ENCODE data around the gene LARP1. TPM values are rescaled to one million over a fixed set of nuclear protein-coding genes. Genes with fewer than 3 reads are reported as not detected.

The LARP1 gene
- total and polyA plus RNA-seq, 10 of the 15 experiments (the other 5 are each of a cell fraction or from before 2014, with no cell fraction given): 22.6 to 227 (median 60.8) TPM

GRCh38 chr5:154861946-154862345 lies 106.8 kb downstream of the LARP1 start:
- no peak overlapping the region for H2AFZ ChIP-seq (ENCODE audit: control insufficient read depth, low read depth, low read length)
- peaks cover 17% of the 10 kb centered on the region for H3K4me1 ChIP-seq (ENCODE audit: control insufficient read depth, insufficient read depth, low read length)
- H3K36me3 ChIP-seq (ENCODE audit: control insufficient read depth in 2 of 2, insufficient read depth in 2 of 2, low read length in 1 of 2): peaks cover 1 to 4% of the 10 kb centered on the region in 2 experiments
- H3K9ac ChIP-seq (ENCODE audit: control insufficient read depth, insufficient read depth, low read length): no peak overlapping the region
- ChIA-PET SMC1A (ENCODE audit: uncharacterized antibody, unreplicated experiment) (no interaction called here), RAD21 (ENCODE audit: unreplicated experiment) (no interaction called here), CTCF (interaction anchor here (0.6 kb wide), 2 partner anchors 18 to 402 kb away, joined by 3 to 5 read pairs; no protein-coding TSS in a partner anchor), POLR2A (interaction anchor here (0.6 kb wide), 1 partner anchor 92 kb away, joined by 3 read pairs; no protein-coding TSS in a partner anchor)
- 74% methylated on average over 8 of the region's 8 CpGs for WGBS (ENCODE audit: insufficient coverage, insufficient replicate concordance, low lambda C conversion rate, missing lambda C conversion rate)
- no peak for TF ChIP-seq FOS (IDR thresholded peaks at IDR 0.05; ENCODE audit: borderline replicate concordance, extremely low read depth, insufficient read length)
- no peak for TF ChIP-seq ZZZ3 (IDR thresholded peaks at IDR 0.05; ENCODE audit: control insufficient read depth, insufficient read length, low read depth)
- no peak for TF ChIP-seq STAT3 (IDR thresholded peaks at IDR 0.05; ENCODE audit: low read depth, low read length)
- no peak for TF ChIP-seq HDGF (IDR thresholded peaks at IDR 0.05)
- TF ChIP-seq, protein P1, sequence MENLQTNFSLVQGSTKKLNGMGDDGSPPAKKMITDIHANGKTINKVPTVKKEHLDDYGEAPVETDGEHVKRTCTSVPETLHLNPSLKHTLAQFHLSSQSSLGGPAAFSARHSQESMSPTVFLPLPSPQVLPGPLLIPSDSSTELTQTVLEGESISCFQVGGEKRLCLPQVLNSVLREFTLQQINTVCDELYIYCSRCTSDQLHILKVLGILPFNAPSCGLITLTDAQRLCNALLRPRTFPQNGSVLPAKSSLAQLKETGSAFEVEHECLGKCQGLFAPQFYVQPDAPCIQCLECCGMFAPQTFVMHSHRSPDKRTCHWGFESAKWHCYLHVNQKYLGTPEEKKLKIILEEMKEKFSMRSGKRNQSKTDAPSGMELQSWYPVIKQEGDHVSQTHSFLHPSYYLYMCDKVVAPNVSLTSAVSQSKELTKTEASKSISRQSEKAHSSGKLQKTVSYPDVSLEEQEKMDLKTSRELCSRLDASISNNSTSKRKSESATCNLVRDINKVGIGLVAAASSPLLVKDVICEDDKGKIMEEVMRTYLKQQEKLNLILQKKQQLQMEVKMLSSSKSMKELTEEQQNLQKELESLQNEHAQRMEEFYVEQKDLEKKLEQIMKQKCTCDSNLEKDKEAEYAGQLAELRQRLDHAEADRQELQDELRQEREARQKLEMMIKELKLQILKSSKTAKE (IDR thresholded peaks at IDR 0.05; ENCODE audit: low read depth, poor library complexity, severe bottlenecking): no peak
- TF ChIP-seq NRF1 (conservative IDR thresholded peaks at IDR 0.05; ENCODE audit: low read depth, low read length): no peak
- no peak for TF ChIP-seq RAD51 (IDR thresholded peaks at IDR 0.05)
- no peak for TF ChIP-seq SP1 (IDR thresholded peaks at IDR 0.05; ENCODE audit: low read depth, low read length)
- TF ChIP-seq SMARCA5 (IDR thresholded peaks at IDR 0.05): no peak
- TF ChIP-seq, protein P2, sequence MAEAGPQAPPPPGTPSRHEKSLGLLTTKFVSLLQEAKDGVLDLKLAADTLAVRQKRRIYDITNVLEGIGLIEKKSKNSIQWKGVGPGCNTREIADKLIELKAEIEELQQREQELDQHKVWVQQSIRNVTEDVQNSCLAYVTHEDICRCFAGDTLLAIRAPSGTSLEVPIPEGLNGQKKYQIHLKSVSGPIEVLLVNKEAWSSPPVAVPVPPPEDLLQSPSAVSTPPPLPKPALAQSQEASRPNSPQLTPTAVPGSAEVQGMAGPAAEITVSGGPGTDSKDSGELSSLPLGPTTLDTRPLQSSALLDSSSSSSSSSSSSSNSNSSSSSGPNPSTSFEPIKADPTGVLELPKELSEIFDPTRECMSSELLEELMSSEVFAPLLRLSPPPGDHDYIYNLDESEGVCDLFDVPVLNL (IDR thresholded peaks at IDR 0.05; ENCODE audit: low read depth, low read length): no peak
- no peak for TF ChIP-seq HDAC2 (IDR thresholded peaks at IDR 0.05)
- TF ChIP-seq, protein P3, sequence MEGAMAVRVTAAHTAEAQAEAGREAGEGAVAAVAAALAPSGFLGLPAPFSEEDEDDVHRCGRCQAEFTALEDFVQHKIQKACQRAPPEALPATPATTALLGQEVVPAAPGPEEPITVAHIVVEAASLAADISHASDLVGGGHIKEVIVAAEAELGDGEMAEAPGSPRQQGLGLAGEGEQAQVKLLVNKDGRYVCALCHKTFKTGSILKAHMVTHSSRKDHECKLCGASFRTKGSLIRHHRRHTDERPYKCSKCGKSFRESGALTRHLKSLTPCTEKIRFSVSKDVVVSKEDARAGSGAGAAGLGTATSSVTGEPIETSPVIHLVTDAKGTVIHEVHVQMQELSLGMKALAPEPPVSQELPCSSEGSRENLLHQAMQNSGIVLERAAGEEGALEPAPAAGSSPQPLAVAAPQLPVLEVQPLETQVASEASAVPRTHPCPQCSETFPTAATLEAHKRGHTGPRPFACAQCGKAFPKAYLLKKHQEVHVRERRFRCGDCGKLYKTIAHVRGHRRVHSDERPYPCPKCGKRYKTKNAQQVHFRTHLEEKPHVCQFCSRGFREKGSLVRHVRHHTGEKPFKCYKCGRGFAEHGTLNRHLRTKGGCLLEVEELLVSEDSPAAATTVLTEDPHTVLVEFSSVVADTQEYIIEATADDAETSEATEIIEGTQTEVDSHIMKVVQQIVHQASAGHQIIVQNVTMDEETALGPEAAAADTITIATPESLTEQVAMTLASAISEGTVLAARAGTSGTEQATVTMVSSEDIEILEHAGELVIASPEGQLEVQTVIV (IDR thresholded peaks at IDR 0.05; ENCODE audit: borderline replicate concordance, partially characterized antibody): no peak
- TF ChIP-seq CREB1 (IDR thresholded peaks at IDR 0.05; ENCODE audit: low read depth): no peak
- H3K9me3 ChIP-seq (replicated peaks; ENCODE audit: control insufficient read depth, insufficient read depth, low read length): no peaks in the 10 kb centered on the region
- H3K4me3 ChIP-seq: peak overlapping the region; percentile 12; the same call in 1 of the 2 replicates
- BruUV-seq (replicated peaks): no TSS peak
- H3K79me2 ChIP-seq (ENCODE audit: control insufficient read depth, insufficient read depth, low read length): peaks cover 53% of the 10 kb centered on the region
- H4K20me1 ChIP-seq (ENCODE audit: control insufficient read depth, insufficient read depth): no peaks in the 10 kb centered on the region; the same call in 1 of the 2 replicates
- no peak overlapping the region for H3K27ac ChIP-seq (ENCODE audit: control insufficient read depth, insufficient read depth)
- no peak for DNase-seq (ENCODE audit: low read depth, low spot score)
- no peak for FAIRE-seq
- intact Hi-C loops (cut with micrococcal nuclease; ENCODE audit: unreplicated experiment): loop anchor here (5.0 kb wide), 1 partner anchor 210 kb away; no protein-coding TSS in a partner anchor
- no peak for ATAC-seq
- H3K27me3 ChIP-seq (replicated peaks in 1 of 2; ENCODE audit: control insufficient read depth in 2 of 2, insufficient read depth in 2 of 2, low read length in 1 of 2): no peaks in the 10 kb centered on the region
- peak overlapping the region; percentile 77 for H3K4me2 ChIP-seq (ENCODE audit: control insufficient read depth, insufficient read depth)
- in situ Hi-C loops (cut with MboI): loop anchor here (5.0 kb wide), 1 partner anchor 110 kb away; no protein-coding TSS in a partner anchor

Measured in GM12878 (cell line).